ENCODE measurements around the gene PDK1. TPM values are rescaled to one million over a fixed set of nuclear protein-coding genes. Genes with fewer than 3 reads are reported as not detected.

Gene PDK1
- polyA plus RNA-seq, 2 of the 4 experiments (the other 2 are of a cell fraction) = 1.2 to 12.9 TPM

GRCh38 chr2:172580544-172580943 lies 24.7 kb downstream of the PDK1 start:
- Histone ChIP-seq H3K4me3 (no peak overlapping the region), H3K4me2 (no peak overlapping the region), H3K4me1 (no peaks in the 10 kb centered on the region), H3K27ac (no peak overlapping the region), H3K9me3 (peaks cover 32% of the 10 kb centered on the region)
- DNase-seq (ENCODE audit: low read depth in 1 of 2, low spot score in 1 of 2) (no peak), ATAC-seq (no peak), FAIRE-seq (no peak)
- ChIA-PET CTCF (interaction anchor here (0.8 to 3.0 kb wide), 3 partner anchors 13 to 130 kb away, joined by 5 to 13 read pairs (median 5); no protein-coding TSS in a partner anchor), POLR2A (interaction anchor here (0.6 kb wide), 1 partner anchor 341 kb away, joined by 5 read pairs; no protein-coding TSS in a partner anchor)
- no peak for TF ChIP-seq HMGXB4 (CRISPR knock-in tag; IDR thresholded peaks at IDR 0.05; ENCODE audit: borderline replicate concordance)
- no peak for TF ChIP-seq EHF (CRISPR knock-in tag; IDR thresholded peaks at IDR 0.05)
- TF ChIP-seq POLR2AphosphoS2 (conservative IDR thresholded peaks at IDR 0.05; ENCODE audit: low read length) = no peak
- no peak for TF ChIP-seq HOXA7 (CRISPR knock-in tag; IDR thresholded peaks at IDR 0.05)
- TF ChIP-seq SMC3 (IDR thresholded peaks at IDR 0.05) = no peak
- no peak for TF ChIP-seq RCOR1 (IDR thresholded peaks at IDR 0.05; ENCODE audit: low read depth, low read length)
- no peak for TF ChIP-seq FOSL2 (IDR thresholded peaks at IDR 0.05)
- no peak for TF ChIP-seq FOSL2 (CRISPR knock-in tag; IDR thresholded peaks at IDR 0.05)
- TF ChIP-seq HOXB13 (CRISPR knock-in tag; IDR thresholded peaks at IDR 0.05; ENCODE audit: low read depth) = no peak
- no peak for TF ChIP-seq CEBPB (IDR thresholded peaks at IDR 0.05)
- TF ChIP-seq KDM5A (IDR thresholded peaks at IDR 0.05) = no peak
- no peak for TF ChIP-seq KDM1A (IDR thresholded peaks at IDR 0.05; ENCODE audit: low read depth)
- no peak for TF ChIP-seq HDAC2 (IDR thresholded peaks at IDR 0.05)
- no peak for TF ChIP-seq JUN (IDR thresholded peaks at IDR 0.05)
- TF ChIP-seq ATOH8 (CRISPR knock-in tag; IDR thresholded peaks at IDR 0.05; ENCODE audit: low read depth) = no peak
- TF ChIP-seq ZSCAN20 (CRISPR knock-in tag; IDR thresholded peaks at IDR 0.05) = no peak
- TF ChIP-seq NR3C1 (IDR thresholded peaks at IDR 0.05) = no peak

GRCh38 chr2:172582656-172583055 lies 26.8 kb downstream of the PDK1 start:
- H3K4me1 ChIP-seq = no peaks in the 10 kb centered on the region
- TF ChIP-seq CBX2 (IDR thresholded peaks at IDR 0.05; ENCODE audit: borderline replicate concordance, low read depth) (no peak), RCOR1 (IDR thresholded peaks at IDR 0.05; ENCODE audit: low read depth, low read length) (no peak), POLR2A (IDR thresholded peaks at IDR 0.05; ENCODE audit: low read length) (no peak), MAZ (IDR thresholded peaks at IDR 0.05; ENCODE audit: borderline replicate concordance, low read depth, low read length) (no peak), TP53 (CRISPR knock-in tag; IDR thresholded peaks at IDR 0.05) (no peak), MAFK (IDR thresholded peaks at IDR 0.05; ENCODE audit: partially characterized antibody) (no peak), CHD2 (IDR thresholded peaks at IDR 0.05; ENCODE audit: low read length, partially characterized antibody) (no peak), MAX (IDR thresholded peaks at IDR 0.05) (no peak), JUNB (IDR thresholded peaks at IDR 0.05) (no peak), USF2 (IDR thresholded peaks at IDR 0.05) (no peak), RARB (CRISPR knock-in tag; IDR thresholded peaks at IDR 0.05) (no peak), CTCF (IDR thresholded peaks at IDR 0.05) (no peak)
- FAIRE-seq (no peak), DNase-seq (ENCODE audit: low read depth in 1 of 2, low spot score in 1 of 2) (no peak), ATAC-seq (no peak)
- H3K9me3 ChIP-seq = peaks cover 25% of the 10 kb centered on the region
- WGBS (ENCODE audit: missing lambda C conversion rate) = 71% methylated on average over 1 of the region's 1 CpG
- CTCF ChIA-PET = interaction anchor here (2.1 to 3.0 kb wide), 2 partner anchors 11 to 128 kb away, joined by 8 to 13 read pairs; no protein-coding TSS in a partner anchor
- no peak overlapping the region for H3K27ac ChIP-seq
- H3K4me2 ChIP-seq = no peak overlapping the region
- POLR2A ChIA-PET = no interaction called here
- H3K4me3 ChIP-seq = no peak overlapping the region

Data from A549 (cell line).